BJ (cell line): ENCODE measurements around the gene SH3RF3. TPM values are rescaled to one million over a fixed set of nuclear protein-coding genes. Genes with fewer than 3 reads are reported as not detected.

Experiments used
- CTCF ChIA-PET: fragments of 350-600 bp; formaldehyde crosslinking; extraction: SDS; loops from one replicate; lab custom pipeline; 2021; ENCODE audit warnings: antibody characterized with exemption, inconsistent platforms; lab: Yijun Ruan, JAX
- POLR2A ChIA-PET: fragments of 300-600 bp; sonication (Branson Sonifier 250); formaldehyde crosslinking; extraction: SDS; loops from one replicate; lab custom pipeline; 2021; ENCODE audit warnings: antibody characterized with exemption; lab: Charles Lee
- DNase-seq: peaks from one replicate; pipeline ENCODE4 v3.0.0-alpha.2; 2011; ENCODE audit warnings: low read depth
- H3K27me3 ChIP-seq: 2 replicates; pipeline ENCODE4 v1.6.0; 2011; ENCODE audit warnings: low read length; ENCODE audit not compliant: control insufficient read depth, insufficient read depth
- H3K36me3 ChIP-seq: 2 replicates; pipeline ENCODE4 v1.5.1; 2011; ENCODE audit warnings: low read length; ENCODE audit not compliant: control insufficient read depth, insufficient read depth
- H3K4me3 ChIP-seq: 2 replicates; pipeline ENCODE4 v1.5.1; 2011; ENCODE audit warnings: low read depth, mild to moderate bottlenecking, control low read depth, low read length
- polyA plus RNA-seq: library from polyadenylated mRNA; depleted of rRNA; stranded (reverse); fragments of >200 nt; gene quantifications from 2 replicates; pipeline ENCODE4 v1.2.3, GENCODE V29; 2011
- TF ChIP-seq, protein P1 (sequence below): IDR thresholded peaks from 2 replicates; pipeline ENCODE4 v1.5.1; 2011; ENCODE audit warnings: low read depth, mild to moderate bottlenecking, control low read depth, inconsistent platforms, low read length, moderate library complexity; ENCODE audit not compliant: insufficient read depth

Gene SH3RF3
- polyA plus RNA-seq, 1 experiment: 3.6 TPM

DNA sequence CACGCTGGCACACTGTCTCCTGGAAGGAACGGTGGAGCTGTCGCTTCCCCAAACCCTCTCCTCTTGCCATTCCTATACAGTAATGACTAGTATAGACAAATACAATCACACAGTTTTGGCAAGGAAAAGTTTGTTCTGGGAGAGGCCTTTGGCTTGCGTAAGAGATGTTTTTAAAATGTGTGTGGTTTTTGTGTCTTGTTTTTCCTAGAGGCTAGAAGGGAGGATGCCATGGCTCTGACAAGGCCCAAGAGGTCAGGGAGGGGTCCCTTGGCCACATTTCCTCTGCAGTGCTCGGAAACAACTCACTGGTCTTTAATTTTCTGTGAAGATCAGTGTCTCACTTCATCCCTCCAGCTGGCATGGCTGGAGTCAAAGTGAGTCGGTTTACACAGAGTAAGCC, 195.9 kb downstream of the SH3RF3 start:
- no peak overlapping the region for H3K4me3 ChIP-seq
- TF ChIP-seq, protein P1, sequence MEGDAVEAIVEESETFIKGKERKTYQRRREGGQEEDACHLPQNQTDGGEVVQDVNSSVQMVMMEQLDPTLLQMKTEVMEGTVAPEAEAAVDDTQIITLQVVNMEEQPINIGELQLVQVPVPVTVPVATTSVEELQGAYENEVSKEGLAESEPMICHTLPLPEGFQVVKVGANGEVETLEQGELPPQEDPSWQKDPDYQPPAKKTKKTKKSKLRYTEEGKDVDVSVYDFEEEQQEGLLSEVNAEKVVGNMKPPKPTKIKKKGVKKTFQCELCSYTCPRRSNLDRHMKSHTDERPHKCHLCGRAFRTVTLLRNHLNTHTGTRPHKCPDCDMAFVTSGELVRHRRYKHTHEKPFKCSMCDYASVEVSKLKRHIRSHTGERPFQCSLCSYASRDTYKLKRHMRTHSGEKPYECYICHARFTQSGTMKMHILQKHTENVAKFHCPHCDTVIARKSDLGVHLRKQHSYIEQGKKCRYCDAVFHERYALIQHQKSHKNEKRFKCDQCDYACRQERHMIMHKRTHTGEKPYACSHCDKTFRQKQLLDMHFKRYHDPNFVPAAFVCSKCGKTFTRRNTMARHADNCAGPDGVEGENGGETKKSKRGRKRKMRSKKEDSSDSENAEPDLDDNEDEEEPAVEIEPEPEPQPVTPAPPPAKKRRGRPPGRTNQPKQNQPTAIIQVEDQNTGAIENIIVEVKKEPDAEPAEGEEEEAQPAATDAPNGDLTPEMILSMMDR: no peak
- H3K36me3 ChIP-seq: no peaks in the 10 kb centered on the region
- POLR2A ChIA-PET: no interaction called here
- CTCF ChIA-PET: no interaction called here
- DNase-seq: peak; percentile 98
- H3K27me3 ChIP-seq: no peaks in the 10 kb centered on the region

DNA sequence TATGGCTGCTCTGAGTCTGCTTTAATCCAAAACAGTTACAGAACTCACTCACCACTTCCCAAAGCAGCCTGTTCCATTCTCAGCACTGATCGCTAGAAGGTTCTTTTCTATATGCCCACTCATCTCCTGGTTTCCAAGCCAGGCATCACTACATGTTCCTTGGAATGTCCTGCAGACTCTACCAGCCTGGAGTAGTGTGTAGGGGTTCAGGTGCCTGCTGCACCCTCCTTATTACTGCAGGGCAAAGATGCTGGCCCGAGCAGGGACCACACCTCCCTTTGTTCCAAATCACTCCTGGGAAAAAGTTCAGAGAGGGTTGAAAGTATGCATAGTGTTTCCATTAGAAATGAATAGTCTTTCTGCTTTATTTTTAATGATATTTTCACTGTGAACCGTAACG, 196.6 kb downstream of the SH3RF3 start:
- ChIA-PET CTCF (no interaction called here), POLR2A (no interaction called here)
- Histone ChIP-seq H3K27me3 (no peaks in the 10 kb centered on the region), H3K4me3 (no peak overlapping the region), H3K36me3 (no peaks in the 10 kb centered on the region)
- TF ChIP-seq, protein P1: no peak
- DNase-seq: no peak

DNA sequence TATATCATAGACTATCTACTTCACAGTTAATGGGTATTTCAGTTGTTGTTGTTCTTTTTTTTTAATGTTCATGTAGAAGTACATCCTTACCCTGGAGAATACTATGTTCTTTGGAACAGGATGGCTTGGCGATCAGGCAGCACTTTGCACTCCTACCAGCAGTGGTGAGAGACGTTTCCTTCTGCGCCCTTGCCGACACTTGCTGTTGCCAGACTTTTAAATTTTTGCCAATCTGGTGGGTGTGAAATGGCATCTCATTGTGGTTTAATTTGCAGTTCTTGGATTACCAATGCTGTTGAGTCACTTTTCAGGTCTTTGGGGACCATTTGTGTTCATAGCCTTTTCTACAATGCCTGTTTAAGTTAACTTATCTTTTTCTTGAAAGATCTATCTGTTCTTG, 197.3 kb downstream of the SH3RF3 start:
- Histone ChIP-seq H3K36me3 (no peaks in the 10 kb centered on the region), H3K27me3 (no peaks in the 10 kb centered on the region), H3K4me3 (no peak overlapping the region)
- ChIA-PET POLR2A (no interaction called here), CTCF (no interaction called here)
- no peak for DNase-seq
- TF ChIP-seq, protein P1: no peak

DNA sequence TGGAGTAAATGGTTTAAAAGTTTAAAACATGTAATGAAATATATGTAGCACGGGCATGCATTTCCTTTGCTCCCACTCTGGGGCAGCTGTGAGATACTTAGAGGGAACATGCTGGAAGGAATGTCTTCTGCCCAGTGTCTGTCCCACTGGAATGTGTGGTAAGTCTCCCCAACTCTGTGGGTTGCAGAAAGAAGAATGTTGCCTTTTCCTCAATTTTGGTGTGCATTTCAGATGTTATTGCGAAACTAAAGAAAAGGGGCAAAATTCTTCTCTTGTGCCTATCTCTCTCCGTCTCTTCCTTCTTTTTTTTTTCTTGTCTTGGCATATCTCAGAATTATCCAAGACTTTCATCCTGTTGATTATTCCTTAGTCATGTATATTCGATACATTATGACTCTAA, 201.1 kb downstream of the SH3RF3 start:
- no peaks in the 10 kb centered on the region for H3K36me3 ChIP-seq
- ChIA-PET CTCF (interaction anchor here (0.6 kb wide), 1 partner anchor 95 kb away, joined by 3 read pairs; no protein-coding TSS in a partner anchor), POLR2A (no interaction called here)
- H3K4me3 ChIP-seq: no peak overlapping the region
- H3K27me3 ChIP-seq: no peaks in the 10 kb centered on the region
- TF ChIP-seq, protein P1: no peak; the same call in 1 of the 2 replicates
- no peak for DNase-seq

DNA sequence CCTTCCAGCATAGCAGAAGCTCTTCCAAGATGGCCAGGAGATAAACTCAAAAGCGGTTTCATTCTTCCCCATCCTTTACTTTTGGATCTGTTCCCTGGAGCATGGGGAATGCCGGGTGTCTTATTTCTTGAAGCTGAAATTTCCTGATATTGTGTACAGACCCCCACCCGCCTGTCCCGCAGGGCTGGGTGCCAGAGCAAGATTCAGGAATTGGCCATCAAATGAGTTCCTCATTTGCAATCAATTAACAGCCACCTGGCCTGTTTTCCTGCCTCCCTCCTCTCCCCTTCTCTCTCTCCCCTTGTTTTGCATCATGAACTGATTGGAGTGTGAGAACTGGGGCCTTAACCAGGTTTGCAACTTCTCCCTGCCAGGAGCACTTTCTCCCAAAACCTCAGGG, 202.1 kb downstream of the SH3RF3 start:
- DNase-seq: no peak
- H3K36me3 ChIP-seq: no peaks in the 10 kb centered on the region
- no peak overlapping the region for H3K4me3 ChIP-seq
- TF ChIP-seq, protein P1: no peak
- ChIA-PET CTCF (no interaction called here), POLR2A (no interaction called here)
- no peaks in the 10 kb centered on the region for H3K27me3 ChIP-seq
